GM19452 (cell line): Measurements from ENCODE around the gene BARD1.

Source experiments
- ATAC-seq: cut with Tn5 transposase; IDR thresholded peaks from one replicate; pipeline ENCODE4 v1.9.1; 2021; ENCODE audit not compliant: unreplicated experiment

Gene BARD1

GRCh38 chr2:214679736-214680135 lies 129.7 kb downstream of the BARD1 start:
- ATAC-seq: no peak

GRCh38 chr2:214676421-214677089 lies 132.9 kb downstream of the BARD1 start:
- ATAC-seq: no peak
